ENCODE results near the gene RAB11FIP4. TPM values are rescaled to one million over a fixed set of nuclear protein-coding genes. Genes with fewer than 3 reads are reported as not detected.
"Not testable (repeated sequence)": the region's sequence is repeated elsewhere in the genome, so short reads cannot be mapped to it uniquely, and the experiment has no call there.

The RAB11FIP4 gene
- total RNA-seq, 1 donor from 2014 or later, result 4.9 TPM

DNA sequence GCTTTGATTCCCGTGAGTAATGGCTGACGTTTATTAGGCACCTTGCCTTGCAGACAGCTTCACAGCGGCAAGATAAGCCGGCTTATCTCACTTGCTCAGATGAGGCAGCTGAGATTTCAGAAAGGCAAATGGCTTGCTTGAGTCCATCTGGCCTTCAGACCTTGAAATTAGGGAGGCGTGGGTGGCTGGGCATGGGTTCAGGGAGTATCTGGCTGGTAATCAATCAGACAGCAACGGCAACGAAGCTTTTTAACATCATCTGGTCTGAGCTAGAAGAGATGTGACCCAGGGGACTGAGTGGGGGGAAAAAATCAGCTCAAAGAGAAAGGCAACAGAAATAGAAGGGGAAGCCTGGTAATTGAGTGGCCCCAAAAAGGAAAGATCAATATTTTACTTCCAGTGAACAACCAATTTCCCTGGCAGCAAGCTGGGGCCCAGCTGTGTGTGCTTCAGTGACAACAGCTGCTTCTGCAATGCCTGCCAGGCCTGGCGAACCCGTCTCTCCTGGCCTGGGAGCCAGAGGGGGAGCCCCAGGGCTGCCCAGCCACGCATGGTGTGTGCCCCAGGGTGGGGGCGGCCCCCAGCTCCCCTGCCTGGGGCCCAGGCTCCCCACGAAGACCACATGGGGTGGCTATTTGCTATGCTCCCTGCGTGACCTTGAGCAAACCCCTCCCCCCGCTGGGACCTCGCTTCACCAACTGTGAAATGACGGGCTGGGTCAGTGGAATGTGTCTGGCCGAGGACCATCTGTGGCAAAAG lies 34.0 kb downstream of the RAB11FIP4 start:
- no peak for DNase-seq (ENCODE audit: low spot score)
- intact Hi-C loops (cut with DNase I), result no loop called here

DNA sequence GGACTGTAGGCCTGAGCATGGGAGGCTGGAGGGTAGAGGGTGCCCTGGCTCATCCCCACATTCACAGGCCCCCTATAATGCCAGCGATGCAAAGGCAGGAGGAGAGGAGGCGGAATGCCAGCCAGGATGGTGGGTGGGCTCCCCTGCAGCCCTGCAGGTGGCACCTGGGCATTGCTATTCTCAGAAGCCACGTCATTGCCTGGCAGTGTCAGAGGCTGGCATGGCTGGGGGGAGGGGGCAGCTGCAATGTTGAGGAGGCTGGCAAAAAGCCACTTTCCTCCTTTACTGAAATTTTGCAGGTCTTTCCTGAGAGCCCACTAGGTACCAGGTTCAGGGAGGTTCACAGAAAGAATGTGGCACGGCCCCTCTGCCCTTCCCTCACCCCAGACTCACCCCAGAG lies 36.2 kb downstream of the RAB11FIP4 start:
- no peak for DNase-seq (ENCODE audit: low spot score)
- intact Hi-C loops (cut with DNase I), result no loop called here

DNA sequence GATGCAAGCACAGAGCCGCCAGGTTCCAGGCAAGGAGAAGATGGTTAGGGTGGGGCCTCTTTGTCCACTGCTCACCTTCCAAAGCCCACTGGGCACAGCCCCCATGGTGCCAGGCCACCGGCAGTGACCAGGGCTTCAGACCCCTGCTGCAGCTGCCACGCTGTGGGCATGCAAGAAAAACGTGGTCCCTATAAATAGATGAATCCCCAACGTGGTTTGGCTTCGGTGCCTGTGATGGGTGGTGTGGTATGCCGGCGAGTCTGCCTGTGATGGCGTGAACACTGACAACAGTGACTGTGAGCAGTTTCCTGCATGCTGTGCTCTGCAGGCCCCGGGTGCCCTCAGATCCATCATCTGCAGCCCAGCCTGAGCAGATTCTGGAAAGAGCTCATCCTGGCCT lies 36.6 kb downstream of the RAB11FIP4 start:
- intact Hi-C loops (cut with DNase I), result no loop called here
- peak; percentile 63 for DNase-seq (ENCODE audit: low spot score)

DNA sequence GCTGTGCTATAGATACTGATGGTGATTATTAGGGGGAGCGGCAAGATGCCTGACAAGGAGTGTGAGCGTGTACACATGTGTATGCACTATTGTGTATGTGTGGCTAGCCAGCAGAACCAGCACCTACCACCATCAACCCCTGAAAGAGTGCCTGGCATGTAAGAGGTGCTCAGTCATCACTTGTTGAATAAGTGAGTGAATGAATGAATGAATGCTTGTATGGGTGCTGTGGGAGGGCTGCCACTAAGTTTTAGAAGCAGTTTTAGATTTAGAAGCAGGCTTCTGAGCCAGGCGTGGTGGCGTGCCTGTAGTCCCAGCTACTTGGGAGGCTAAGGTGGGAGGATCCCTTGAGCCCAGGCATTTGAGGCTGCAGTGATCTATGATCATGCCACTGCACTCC lies 37.0 kb downstream of the RAB11FIP4 start:
- no peak for DNase-seq (ENCODE audit: low spot score)
- intact Hi-C loops (cut with DNase I), result no loop called here

DNA sequence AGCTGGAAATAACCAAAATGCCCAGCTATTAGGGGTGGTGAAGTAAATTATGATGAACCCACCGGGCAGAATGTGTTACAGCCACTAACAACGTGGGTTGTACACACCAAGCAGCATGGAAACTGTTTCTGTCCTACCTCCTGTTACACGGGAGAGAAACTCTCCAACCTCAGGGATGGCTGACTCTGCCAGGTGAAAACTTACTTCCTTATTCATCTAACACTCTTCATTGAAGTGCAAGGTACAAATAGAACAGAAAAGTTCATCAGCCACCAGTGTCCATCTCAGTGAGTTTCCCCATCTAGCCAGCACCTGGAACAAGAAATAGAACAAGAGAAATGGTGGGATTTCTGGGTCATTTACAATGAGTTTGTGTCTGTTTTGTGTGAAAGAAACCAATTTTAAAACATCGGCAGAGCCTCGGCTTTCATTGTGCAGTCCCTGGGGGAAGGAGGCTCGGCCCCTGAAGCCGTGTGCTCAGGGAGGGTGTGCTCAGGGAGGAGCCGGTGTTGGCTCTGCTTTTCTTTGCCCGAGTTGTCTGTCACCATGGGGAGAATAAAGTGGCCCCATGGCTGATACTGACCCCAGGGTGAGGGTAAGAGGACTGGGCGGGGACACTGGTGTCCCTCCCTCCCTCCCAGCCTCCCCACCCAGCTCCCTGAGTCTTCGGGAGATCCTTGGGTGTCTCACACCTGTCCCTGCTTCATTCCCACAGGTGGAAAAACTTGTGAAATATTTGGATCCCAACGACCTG lies 39.8 kb downstream of the RAB11FIP4 start:
- no peak for DNase-seq (ENCODE audit: low spot score)
- intact Hi-C loops (cut with DNase I), result loop anchor here (10.0 kb wide), 1 partner anchor 474 kb away; the partner anchor contains the start of gene UTP6

DNA sequence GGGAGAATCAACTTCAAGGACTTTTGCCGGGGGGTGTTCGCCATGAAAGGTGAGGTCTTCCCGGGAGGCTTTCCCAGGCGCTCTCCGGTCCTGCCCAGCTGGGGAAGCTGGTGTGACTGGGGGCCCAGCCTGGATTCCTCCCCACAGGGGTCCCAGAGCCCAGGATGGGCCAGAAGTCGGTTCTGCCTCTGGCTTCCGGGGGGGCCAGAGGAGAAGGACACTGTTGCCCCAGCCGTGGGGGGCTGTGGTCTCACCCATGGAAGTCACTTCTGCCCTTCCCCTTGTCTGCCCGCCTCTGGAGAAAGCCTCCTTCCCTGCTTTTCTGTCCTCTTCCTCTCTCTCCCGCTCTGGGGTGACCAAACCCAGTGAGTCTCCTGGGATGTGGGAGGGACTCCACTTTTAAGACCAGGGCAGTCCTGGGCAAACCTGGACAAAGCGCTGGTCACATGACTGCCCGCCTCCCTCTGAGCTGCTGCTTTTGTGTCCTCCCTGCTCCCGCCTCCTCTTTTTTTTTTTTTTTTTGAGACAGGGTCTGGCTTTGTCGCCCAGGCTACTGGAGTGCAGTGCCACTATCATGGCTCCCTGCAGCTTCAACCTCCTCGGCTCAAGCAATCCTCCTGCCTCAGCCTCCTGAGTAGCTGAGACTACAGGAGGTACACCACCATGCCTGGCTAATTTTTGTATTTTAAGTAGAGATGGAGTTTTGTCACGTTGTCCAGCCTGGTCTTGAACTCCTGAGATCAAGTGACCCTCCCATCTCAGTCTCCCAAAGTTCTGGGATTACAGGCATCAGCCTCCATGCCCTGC lies 40.6 kb downstream of the RAB11FIP4 start:
- DNase-seq (ENCODE audit: low spot score), result no peak
- intact Hi-C loops (cut with DNase I), result loop anchor here (10.0 kb wide), 1 partner anchor 473 kb away; the partner anchor contains the start of gene UTP6

DNA sequence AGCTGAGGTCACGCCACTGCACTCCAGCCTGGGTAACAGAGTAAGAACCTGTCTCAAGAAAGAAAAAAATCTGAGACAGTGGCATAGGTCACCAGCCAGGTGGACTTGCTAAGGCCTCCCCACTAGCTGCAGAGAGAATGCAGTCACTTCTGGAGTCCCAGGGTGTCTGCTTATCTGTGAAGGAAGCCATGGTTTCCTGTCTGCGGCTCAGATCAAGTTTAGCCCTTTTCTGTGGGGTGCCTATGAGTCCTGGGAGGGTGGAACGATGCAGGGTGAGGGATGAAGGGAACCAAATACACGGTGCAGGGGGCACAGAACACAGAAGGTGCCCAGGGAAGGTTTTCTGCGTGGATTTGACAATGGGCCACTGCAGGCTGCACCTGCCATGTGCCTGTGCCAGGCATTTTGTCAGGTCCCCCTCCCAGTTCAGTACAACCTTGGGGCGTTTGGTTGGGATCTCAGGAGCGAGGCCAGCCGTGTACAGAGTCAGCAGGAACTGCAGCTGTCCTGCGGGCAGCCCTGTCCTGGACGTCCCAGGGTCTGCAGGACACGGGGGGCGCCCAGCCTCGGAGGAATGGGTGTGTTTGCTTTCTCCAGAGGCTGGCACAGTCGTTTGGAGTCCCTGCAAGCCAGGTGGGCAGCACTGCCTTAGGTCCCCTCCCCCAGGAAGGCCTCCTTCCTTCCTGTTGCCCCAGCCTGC lies 41.8 kb downstream of the RAB11FIP4 start:
- no peak for DNase-seq (ENCODE audit: low spot score)
- intact Hi-C loops (cut with DNase I), result loop anchor here (10.0 kb wide), 1 partner anchor 472 kb away; the partner anchor contains the start of gene UTP6

DNA sequence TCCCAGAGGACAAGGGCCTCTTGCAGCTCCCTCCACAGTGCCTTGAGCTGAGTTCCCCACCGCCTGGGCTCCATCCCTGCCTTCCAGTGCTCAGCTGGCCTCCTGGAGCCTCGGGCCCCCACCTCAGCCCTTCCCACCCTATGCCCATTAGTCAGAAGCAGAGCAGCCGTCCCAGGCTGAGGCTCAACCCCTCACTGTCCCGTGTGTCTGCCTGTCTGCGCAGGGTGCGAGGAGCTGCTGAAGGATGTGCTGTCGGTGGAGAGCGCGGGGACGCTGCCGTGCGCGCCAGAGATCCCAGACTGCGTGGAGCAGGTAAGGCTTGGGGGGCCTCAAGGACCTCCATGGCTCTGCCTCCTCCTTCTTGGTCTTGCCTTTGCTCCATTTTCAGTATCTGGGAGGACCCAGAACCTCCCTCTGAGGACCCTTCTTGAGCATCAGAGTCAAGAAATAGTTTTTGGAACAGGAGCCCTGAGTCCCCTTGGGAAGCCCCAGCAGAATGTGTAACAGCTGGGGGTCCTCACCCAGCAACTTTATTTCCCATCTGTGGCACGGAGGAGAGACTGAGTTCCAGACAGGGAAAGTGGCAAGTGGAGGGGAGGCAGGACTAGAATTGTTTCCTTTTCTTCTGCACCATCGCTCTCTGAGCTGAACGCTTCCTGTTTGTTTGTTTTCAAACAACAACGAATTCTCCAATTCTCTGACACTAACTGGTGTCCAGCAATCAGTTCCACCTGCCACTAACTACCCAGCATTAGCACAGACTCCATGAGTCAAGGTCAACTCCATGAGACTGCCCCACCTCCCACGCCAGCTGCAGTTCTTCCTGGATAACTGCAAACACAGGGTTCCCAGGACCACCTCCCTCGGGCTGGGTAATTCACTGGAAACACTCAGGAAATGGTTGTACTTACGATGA lies 42.6 kb downstream of the RAB11FIP4 start:
- no peak for DNase-seq (ENCODE audit: low spot score)
- intact Hi-C loops (cut with DNase I), result loop anchor here (10.0 kb wide), 1 partner anchor 471 kb away; the partner anchor contains the start of gene UTP6

DNA sequence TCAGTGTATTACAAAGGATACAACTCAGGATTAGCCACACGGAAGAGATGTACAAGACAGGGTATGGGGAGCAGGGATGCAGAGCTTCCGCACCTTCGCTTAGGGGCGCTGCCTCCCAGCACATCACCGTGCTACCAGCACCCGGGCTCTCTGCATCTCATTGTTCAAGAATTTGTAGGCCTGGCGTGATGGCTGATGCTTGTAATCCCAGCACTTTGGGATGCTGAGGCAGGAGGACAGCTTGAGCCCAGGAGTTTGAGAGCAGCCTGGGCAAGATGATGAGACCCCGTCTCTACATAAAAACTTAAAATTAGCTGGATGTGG lies 43.2 kb downstream of the RAB11FIP4 start:
- intact Hi-C loops (cut with DNase I), result loop anchor here (10.0 kb wide), 1 partner anchor 470 kb away; the partner anchor contains the start of gene UTP6
- no peak for DNase-seq (ENCODE audit: low spot score)

DNA sequence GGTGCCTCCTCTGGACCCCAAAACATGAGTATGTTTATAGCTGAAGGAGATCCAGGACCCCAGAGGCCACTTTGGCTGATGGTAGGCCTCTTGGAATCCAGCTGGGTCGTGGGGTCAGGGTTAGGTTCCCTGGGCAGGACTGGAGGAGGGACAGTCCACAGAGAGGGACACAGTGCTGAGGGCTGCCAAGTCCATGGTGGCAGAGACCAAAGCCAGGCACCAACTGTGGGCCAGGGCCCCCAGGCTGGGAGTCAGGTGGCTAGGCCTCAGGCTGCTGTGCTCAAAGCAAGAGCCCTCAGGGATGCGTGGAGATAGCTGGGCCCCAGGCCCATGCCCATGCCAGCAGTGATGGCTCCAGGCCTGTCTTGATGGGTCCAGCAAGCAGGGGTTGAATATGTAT lies 44.1 kb downstream of the RAB11FIP4 start:
- no peak for DNase-seq (ENCODE audit: low spot score)
- intact Hi-C loops (cut with DNase I), result loop anchor here (10.0 kb wide), 1 partner anchor 469 kb away; the partner anchor contains the start of gene UTP6

DNA sequence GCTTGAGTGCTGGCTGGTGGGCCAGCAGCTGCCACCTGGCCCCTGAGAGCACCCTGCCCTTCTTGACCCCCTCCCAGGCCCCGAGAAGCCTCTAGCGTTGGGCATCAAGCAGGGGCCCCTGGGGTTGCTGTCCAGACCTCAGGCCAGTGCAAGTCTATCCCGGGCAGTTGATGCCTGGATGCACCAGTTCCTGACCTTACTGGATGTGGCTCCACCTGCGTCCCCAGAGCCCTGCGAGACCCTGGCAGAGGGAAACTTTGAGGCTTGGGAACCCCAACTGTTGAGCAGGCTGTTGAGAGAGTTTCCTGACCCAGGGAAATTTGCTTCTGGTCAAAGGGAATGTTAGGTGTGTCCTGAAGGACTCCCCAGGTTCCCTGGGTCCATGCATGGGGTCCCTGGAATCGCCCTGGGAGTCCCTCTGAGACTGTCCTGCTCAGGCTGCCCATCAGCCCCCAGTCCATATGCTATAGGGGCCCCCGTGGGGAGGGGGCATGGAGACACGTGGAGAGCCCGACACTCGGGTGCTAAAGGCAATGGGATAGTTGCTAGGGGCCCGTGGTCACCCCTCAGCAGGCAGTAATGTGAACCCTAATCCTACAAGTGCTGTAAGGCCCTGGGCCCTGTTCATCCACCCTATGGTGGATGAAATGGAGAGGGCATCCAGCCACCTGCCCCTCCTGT lies 46.4 kb downstream of the RAB11FIP4 start:
- intact Hi-C loops (cut with DNase I), result loop anchor here (1.0 to 10.0 kb wide), 3 partner anchors 87 to 467 kb away; partner anchors contain the start of gene UTP6
- DNase-seq (ENCODE audit: low spot score), result no peak

DNA sequence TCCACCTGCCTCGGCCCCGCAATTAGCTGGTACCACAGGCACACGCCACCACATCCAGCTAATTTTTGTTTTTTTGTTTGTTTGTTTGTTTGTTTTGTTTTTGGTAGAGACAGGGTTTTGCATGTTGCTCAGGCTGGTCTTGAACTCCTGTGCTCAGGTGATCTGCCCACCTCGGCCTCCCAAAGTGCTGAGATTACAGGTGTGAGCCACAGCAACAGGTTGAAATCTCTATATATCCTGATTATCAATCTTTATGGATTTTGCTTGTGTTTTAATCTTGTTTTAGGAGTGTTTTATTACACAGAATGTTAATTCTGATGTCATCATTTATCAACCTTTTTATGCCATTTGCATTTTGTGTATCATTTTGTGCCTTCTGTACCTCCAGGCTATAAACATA lies 48.2 kb downstream of the RAB11FIP4 start:
- intact Hi-C loops (cut with DNase I), result loop anchor here (10.0 kb wide), 1 partner anchor 465 kb away; the partner anchor contains the start of gene UTP6
- DNase-seq (ENCODE audit: low spot score), result no peak

DNA sequence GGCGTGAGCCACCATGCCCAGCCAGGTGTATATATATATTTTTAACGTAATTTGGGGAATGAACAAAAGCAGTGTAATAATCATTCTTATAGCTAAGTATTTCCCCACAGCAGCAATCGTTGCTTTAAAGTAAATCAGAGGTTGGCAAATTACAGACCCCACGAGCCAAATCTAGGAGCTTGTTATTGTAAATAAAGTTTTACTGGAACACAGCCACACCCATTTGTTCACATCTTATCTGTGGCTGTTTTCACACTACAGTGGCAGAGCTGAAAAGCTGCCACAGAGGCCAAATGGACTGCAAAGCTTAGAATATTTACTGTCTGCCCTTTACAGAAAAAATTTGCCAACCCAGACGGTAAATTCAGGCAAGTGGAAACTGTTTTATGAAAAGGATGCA lies 50.8 kb downstream of the RAB11FIP4 start:
- intact Hi-C loops (cut with DNase I), result no loop called here
- no peak for DNase-seq (ENCODE audit: low spot score)

DNA sequence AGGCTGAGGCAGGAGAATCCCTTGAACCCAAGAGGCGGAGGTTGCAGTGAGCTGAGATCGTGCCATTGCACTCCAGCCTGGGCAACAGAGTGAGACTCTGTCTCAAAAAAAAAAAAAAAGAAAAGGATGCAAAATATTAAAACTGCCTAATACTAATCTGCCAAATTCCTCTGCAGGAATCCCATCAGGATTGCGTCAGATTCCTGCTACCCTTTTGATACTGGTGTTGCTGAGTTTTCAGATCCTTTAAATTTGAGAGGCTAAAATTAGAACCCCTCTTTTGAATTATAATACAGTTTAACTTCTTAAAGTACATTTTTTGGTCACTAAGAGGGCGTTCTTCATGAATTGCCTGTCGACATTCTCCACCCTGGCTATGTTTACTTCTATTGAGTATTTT lies 51.4 kb downstream of the RAB11FIP4 start:
- DNase-seq (ENCODE audit: low spot score); intact Hi-C loops (cut with DNase I): not testable (repeated sequence)

DNA sequence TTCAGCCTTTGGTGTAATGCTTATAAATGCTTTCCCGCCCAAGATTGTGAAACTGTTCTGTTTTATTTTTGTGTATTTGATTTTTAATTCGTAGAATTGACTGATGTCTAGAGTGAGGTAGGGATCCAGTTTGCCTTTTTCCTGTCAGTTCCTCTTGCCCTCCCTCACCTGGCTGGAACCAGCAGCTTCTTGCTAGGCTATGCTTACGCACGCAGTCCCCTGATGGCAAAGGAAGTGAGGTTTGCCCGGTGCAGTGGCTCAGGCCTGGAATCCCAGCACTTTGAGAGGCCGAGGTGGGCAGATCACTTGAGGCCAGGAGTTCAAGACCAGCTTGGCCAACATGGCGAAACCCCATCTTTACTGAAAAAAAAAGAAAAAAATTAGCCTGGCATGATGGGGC lies 51.9 kb downstream of the RAB11FIP4 start:
- DNase-seq (ENCODE audit: low spot score), result no peak
- intact Hi-C loops (cut with DNase I), result no loop called here

DNA sequence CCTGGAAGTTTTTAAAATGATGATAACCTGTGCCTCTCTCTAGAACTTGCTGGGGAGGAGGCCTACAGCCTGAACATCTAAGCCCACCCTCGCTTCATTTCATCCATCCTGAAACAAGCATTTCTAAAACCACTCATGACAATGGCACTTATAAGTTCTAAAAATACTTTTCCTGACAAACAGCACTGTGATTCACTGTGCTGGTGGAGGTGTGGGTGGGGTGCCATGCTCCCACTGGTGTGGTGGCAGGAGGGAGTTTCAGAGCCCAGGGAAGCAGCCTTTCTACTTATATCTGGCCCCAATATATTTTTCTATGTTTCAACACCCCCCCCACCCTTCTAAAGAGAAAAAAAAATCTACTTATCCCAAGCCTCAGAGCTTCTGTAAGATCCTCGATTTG lies 52.6 kb downstream of the RAB11FIP4 start:
- intact Hi-C loops (cut with DNase I), result no loop called here
- no peak for DNase-seq (ENCODE audit: low spot score)

DNA sequence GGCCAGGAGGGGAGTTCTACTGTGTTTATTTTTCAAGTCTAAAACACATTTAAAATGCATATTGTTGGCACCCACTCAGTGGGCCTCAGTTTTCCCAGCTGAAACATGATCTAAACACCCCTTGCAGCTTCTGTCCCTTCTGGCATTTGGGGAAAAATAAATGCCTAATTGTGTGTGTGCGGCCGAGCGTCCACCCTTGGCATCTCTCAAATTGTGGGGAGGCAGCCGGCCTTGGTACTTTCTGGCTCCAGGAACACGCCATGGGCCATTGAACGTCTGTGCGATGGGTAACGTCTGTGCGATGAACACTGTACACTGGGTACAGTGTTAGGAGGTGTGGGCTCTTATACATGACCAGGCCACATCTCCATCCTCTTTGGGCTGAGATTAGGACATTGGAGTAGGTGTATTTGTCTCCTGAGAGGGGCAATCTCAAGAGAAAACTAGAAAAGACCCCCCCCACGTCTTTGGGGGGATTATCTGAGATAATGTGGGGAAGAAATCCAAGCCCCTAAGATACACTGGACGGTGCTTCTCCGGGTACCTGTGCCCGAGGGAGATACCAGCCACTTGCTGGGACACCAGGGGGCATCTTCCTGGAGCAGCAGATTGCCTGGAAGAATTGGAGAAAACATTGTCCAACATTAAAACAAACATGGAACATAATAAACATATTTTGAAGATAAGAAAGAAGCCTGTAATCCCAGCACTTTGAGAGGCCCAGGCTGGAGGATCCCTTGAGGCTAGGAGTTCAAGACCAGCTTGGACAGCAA lies 54.9 kb downstream of the RAB11FIP4 start:
- no peak for DNase-seq (ENCODE audit: low spot score)
- intact Hi-C loops (cut with DNase I), result no loop called here
